Lower lobe of right lung (tissue), 2 donors: Measurements from ENCODE around the gene FANCD2. TPM values are rescaled to one million over a fixed set of nuclear protein-coding genes. Genes with fewer than 3 reads are reported as not detected.
A peak's percentile ranks its signal among the peaks of the same experiment; 100 is the strongest.
"Not testable (repeated sequence)": the region's sequence is repeated elsewhere in the genome, so short reads cannot be mapped to it uniquely, and the experiment has no call there.

Source experiments
- ATAC-seq, 2 donors: fragments of 200-7000 bp; cut with Tn5 transposase; one replicate each; pipeline ENCODE4 v1.9.1; 2020 to 2022; ENCODE audit warnings: mild to moderate bottlenecking in 2 of 2, moderate library complexity in 2 of 2
- DNase-seq: peaks from one replicate; pipeline ENCODE4 v3.0.0-alpha.2; 2020
- H3K27ac ChIP-seq: fragments of 200-600 bp; one replicate; pipeline ENCODE4 v1.8.0; 2022
- H3K27me3 ChIP-seq: fragments of 200-600 bp; one replicate; pipeline ENCODE4 v1.8.0; 2022; ENCODE audit warnings: low read depth
- H3K36me3 ChIP-seq: fragments of 200-600 bp; one replicate; pipeline ENCODE4 v1.8.0; 2022; ENCODE audit warnings: mild to moderate bottlenecking
- H3K4me1 ChIP-seq: fragments of 200-600 bp; one replicate; pipeline ENCODE4 v1.8.0; 2022
- H3K4me3 ChIP-seq: fragments of 200-600 bp; one replicate; pipeline ENCODE4 v1.8.0; 2022; ENCODE audit warnings: mild to moderate bottlenecking
- H3K9me3 ChIP-seq: fragments of 200-600 bp; one replicate; pipeline ENCODE4 v1.8.0; 2022
- intact Hi-C: fragments of 100-400 bp; cut with DNase I; formaldehyde crosslinking; loops from one replicate; pipeline ENCODE4 v1.11.0; 2022
- total RNA-seq: library from RNA; stranded (reverse); fragmentation: NEBNext Ultra II Directional; extraction: Animal tissue kit (Norgen Biotek cat#: 25700); gene quantifications from one replicate; pipeline ENCODE4 v1.2.1, GENCODE V29; 2021
- TF ChIP-seq, protein P1 (sequence below): fragments of 200-600 bp; IDR thresholded peaks from one replicate; pipeline ENCODE4 v1.8.0; 2022; ENCODE audit warnings: antibody characterized with exemption, mild to moderate bottlenecking
- donor health status: DM: no; HTN: yes; CAD: no; lungs with severe emphysema.

FANCD2 gene
- total RNA-seq, 1 donor from 2014 or later = 6.1 TPM

DNA sequence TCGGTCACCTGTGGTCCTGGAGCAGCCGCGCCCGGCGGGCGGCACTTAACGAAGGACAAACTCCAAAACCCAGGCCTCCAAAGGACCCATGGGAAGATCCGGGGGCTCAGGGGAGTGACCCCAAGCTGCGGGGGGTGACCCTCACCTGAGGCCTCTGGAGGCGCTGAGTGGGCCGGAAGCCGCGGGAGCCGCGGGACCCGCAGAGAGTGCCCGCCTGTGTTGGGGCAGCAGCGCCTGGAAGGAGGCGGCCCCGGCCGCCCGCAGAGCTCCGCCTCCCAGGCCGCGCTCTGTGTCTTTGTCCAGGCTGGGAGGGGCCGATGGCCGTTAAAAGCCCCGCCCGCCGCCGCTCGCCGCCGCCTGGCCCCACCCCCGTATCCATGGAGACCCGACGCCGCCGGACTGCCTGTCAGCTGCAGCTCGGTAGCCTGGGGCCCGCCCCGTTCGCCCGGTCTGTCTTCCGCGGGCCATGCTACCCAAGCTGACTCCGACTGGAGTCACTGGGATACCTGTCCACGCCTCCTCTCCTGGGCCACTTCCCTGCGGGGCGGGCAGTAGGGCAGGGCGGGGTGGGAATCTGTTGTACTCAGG, 15.3 kb upstream of the FANCD2 start:
- intact Hi-C loops = no loop called here
- H3K27ac ChIP-seq = peak overlapping the region; percentile 53
- no peaks in the 10 kb centered on the region for H3K36me3 ChIP-seq
- H3K4me3 ChIP-seq = peak overlapping the region; percentile 70
- no peaks in the 10 kb centered on the region for H3K9me3 ChIP-seq
- ATAC-seq = peak; percentile 95 to 96
- no peaks in the 10 kb centered on the region for H3K27me3 ChIP-seq
- TF ChIP-seq, protein P1, sequence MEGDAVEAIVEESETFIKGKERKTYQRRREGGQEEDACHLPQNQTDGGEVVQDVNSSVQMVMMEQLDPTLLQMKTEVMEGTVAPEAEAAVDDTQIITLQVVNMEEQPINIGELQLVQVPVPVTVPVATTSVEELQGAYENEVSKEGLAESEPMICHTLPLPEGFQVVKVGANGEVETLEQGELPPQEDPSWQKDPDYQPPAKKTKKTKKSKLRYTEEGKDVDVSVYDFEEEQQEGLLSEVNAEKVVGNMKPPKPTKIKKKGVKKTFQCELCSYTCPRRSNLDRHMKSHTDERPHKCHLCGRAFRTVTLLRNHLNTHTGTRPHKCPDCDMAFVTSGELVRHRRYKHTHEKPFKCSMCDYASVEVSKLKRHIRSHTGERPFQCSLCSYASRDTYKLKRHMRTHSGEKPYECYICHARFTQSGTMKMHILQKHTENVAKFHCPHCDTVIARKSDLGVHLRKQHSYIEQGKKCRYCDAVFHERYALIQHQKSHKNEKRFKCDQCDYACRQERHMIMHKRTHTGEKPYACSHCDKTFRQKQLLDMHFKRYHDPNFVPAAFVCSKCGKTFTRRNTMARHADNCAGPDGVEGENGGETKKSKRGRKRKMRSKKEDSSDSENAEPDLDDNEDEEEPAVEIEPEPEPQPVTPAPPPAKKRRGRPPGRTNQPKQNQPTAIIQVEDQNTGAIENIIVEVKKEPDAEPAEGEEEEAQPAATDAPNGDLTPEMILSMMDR = no peak
- peak; percentile 99 for DNase-seq
- peaks cover 36% of the 10 kb centered on the region for H3K4me1 ChIP-seq

DNA sequence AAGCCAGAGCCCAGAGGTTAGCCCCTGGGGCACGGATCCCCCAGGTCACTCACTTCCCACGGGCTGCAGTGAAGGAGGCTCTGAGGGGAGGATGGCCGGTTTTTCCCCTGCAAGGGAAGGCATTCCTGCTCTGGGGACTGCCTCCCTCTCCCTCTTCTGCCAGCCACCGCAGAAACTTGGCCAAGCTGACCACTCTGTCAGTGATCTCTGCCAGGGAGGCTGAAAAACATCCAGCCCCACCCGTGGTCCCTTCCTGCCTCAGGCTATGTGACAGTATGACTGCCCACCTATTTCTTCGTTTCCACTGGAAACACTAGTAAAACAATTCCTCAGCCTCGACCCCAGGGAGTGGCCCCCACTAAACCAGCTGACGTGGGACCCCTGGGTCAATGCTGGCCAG, 14.6 kb upstream of the FANCD2 start:
- TF ChIP-seq, protein P1 = no peak
- Histone ChIP-seq H3K27ac (no peak overlapping the region), H3K9me3 (no peaks in the 10 kb centered on the region), H3K4me1 (peaks cover 43% of the 10 kb centered on the region), H3K27me3 (no peaks in the 10 kb centered on the region), H3K36me3 (no peaks in the 10 kb centered on the region), H3K4me3 (peak overlapping the region; percentile 70)
- intact Hi-C loops = no loop called here
- no peak for ATAC-seq
- no peak for DNase-seq

DNA sequence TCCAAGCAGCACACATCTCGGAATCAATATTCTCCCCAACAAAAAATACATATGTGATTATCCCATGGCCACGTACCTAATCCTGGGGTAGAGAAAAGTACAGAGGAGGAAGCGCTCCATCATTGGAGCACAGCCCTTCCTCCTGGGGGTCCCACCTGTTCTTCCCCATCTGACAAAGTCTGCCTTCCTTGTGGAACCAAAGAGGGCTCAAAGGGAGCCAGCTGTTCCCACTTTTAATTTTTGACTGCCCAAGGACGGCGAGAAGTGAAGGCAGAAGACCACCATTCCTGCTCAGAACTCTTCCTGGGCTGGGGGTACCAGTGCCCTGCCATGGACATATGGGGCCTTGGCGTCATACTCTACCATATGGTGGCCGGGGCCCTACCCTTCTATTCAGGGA, 14.1 kb upstream of the FANCD2 start:
- no peaks in the 10 kb centered on the region for H3K9me3 ChIP-seq
- no peak for DNase-seq
- no peaks in the 10 kb centered on the region for H3K36me3 ChIP-seq
- intact Hi-C loops = no loop called here
- TF ChIP-seq, protein P1 = no peak
- H3K27me3 ChIP-seq = no peaks in the 10 kb centered on the region
- ATAC-seq = no peak
- no peak overlapping the region for H3K4me3 ChIP-seq
- peaks cover 43% of the 10 kb centered on the region for H3K4me1 ChIP-seq
- no peak overlapping the region for H3K27ac ChIP-seq

DNA sequence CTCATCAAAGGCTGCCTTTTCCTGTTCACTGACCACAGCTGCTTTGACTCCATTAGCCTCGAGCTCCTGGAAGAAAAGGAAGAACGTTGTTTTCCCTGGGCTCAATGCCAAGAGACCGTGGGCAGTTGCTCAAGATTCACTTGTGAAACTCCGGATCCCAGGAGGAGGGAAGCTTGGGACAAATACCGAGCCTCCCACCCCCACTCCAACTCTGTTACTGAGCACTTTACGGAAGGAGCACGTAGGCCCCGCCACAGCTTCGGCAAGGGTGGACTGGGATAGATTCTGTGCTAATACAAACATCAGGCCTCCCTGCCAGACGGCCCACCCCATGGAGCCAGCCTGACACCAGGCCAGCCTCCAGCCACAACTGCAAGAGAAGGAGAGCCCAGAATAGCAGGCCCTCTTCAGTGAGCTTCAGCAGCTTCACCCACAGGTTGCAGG, 10.8 kb upstream of the FANCD2 start:
- peak; percentile 82 for DNase-seq
- H3K4me3 ChIP-seq = no peak overlapping the region

DNA sequence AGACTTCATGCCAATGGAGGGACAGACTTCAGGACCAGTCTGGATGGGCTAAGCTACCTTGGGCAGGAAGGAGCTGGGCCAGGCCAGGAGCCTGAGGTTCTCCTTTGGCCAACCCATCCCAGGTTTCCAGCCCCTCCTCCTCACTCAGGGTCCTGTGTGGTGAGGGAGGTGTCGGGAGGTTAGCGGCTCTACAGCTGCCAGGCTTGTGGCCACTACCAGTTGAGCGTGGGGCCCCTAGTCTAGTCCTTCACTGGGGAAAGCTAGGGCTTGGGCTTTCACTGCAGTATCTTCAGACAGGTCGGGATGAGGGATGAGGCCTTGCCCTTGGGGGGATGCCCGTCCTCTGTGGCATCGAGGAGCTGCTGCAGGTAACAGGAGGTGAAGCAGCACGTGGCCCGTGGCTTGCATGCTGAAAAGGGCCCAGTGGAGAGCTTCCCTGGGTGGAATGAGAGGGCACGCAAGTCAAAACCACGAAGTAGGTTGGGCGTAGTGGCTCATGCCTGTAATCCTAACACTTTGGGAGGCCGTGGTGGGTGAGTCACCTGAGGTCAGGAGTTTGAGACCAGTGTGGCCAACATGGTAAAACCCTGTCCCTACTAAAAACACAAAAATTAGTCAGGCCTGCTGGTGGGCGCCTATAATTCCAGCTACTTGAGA, 8.5 kb upstream of the FANCD2 start:
- no peak for ATAC-seq
- Histone ChIP-seq H3K27me3 (no peaks in the 10 kb centered on the region), H3K9me3 (no peaks in the 10 kb centered on the region), H3K4me1 (peaks cover 19% of the 10 kb centered on the region), H3K4me3 (no peak overlapping the region), H3K27ac (no peak overlapping the region), H3K36me3 (peaks cover 50% of the 10 kb centered on the region)
- TF ChIP-seq, protein P1 = no peak
- intact Hi-C loops = no loop called here
- no peak for DNase-seq

More for the DNA sequence above, 10.8 kb upstream of the FANCD2 start:
- Histone ChIP-seq H3K4me1 (peaks cover 29% of the 10 kb centered on the region), H3K27ac (peak overlapping the region; percentile 79), H3K9me3 (no peaks in the 10 kb centered on the region), H3K27me3 (no peaks in the 10 kb centered on the region), H3K36me3 (peaks cover 29% of the 10 kb centered on the region)
- TF ChIP-seq, protein P1 = no peak
- ATAC-seq = peak; percentile 64 to 67
- intact Hi-C loops = no loop called here

DNA sequence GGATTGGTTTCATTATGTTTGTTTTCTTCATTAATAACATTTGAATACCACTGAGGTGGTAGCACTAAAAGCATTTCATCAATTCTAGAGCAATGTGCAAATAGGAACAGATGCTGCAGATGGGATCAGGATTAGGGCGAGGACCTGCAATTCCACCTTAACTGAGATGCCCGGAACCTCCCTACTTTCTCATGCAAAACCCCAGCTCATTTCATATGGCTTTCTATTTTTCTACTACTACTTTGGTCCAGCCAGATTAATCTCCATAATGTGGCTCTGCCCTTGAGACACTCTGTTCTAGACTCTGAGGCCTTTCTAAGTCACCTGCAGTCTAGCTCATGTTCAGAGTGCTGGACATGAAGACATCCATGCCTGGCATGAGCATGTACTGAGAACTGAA, 7.4 kb upstream of the FANCD2 start:
- intact Hi-C loops, H3K4me3 ChIP-seq, ATAC-seq, DNase-seq, H3K9me3 ChIP-seq, H3K27ac ChIP-seq, H3K27me3 ChIP-seq: not testable (repeated sequence)
- H3K4me1 ChIP-seq = peaks cover 19% of the 10 kb centered on the region
- H3K36me3 ChIP-seq = peaks cover 61% of the 10 kb centered on the region
